Keratinocyte (primary cell): ENCODE data around the gene RNF4.

Experiments used
- EZH2 ChIP-seq: IDR thresholded peaks from one replicate; pipeline ENCODE4 v1.6.1; 2012; ENCODE audit warnings: inconsistent platforms, mild to moderate bottlenecking, low read length, moderate library complexity
- TF ChIP-seq, protein P1 (sequence below), 3 experiments: IDR thresholded peaks in 1 of 3; conservative IDR thresholded peaks in 1 of 3; optimal IDR thresholded peaks in 1 of 3; 2 replicates in 2 of 3; 3 replicates in 1 of 3; pipeline versions ENCODE3 to v1.5.1; 2011; ENCODE audit warnings: low read length in 3 of 3, mild to moderate bottlenecking in 3 of 3, moderate library complexity in 2 of 3, control low read depth in 1 of 3, inconsistent platforms in 1 of 3; ENCODE audit not compliant: insufficient read depth in 2 of 3; ENCODE audit errors: extremely low read depth in 1 of 3

DNA sequence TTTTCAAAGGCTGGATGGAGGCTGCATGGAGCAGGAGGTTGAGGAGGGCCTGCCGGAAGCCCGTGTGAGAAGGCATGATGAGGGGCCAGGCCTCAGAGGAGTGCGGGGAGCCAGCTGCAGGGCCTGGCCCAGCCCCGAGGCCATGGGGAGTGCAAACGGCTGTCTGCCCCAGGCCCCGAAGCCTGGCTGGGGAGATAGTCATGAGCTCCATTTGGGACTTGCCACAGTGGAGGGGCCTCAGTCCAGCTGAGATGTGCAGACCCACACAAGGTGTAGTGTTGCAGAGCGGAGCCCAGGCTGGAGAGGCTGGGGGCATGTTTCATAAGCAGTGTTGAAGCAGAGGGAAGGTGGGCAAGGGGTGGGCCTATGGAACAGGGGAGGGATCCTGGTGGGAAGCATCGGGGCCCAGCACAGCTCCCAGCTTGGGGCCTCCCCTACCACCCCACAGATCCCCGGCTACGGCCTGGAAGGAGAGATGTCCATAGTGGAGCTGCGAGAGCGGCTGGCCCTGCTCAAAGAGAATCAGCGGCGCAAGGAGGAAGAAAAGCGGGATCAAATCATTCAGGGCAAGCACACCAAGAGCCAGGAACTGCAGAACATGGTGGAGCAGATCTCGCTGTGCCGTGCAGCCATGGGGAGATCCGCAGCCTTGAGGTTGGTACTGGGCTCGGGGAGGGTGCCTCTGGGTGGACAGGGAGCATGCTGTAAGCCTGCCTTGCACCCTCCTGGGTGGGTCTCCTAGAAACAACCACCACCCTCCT lies 9.1 kb upstream of the RNF4 start:
- TF ChIP-seq, protein P1, sequence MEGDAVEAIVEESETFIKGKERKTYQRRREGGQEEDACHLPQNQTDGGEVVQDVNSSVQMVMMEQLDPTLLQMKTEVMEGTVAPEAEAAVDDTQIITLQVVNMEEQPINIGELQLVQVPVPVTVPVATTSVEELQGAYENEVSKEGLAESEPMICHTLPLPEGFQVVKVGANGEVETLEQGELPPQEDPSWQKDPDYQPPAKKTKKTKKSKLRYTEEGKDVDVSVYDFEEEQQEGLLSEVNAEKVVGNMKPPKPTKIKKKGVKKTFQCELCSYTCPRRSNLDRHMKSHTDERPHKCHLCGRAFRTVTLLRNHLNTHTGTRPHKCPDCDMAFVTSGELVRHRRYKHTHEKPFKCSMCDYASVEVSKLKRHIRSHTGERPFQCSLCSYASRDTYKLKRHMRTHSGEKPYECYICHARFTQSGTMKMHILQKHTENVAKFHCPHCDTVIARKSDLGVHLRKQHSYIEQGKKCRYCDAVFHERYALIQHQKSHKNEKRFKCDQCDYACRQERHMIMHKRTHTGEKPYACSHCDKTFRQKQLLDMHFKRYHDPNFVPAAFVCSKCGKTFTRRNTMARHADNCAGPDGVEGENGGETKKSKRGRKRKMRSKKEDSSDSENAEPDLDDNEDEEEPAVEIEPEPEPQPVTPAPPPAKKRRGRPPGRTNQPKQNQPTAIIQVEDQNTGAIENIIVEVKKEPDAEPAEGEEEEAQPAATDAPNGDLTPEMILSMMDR (optimal IDR thresholded peaks at IDR 0.05 in 1 of 3, IDR thresholded peaks at IDR 0.05 in 1 of 3, conservative IDR thresholded peaks at IDR 0.05 in 1 of 3; ENCODE audit: extremely low read depth in 1 of 3, insufficient read depth in 2 of 3, low read length in 3 of 3): no peak
- no peak for TF ChIP-seq EZH2
